HG02973 (cell line): ENCODE data around the gene RPS26.
"Not testable (repeated sequence)": the region's sequence is repeated elsewhere in the genome, so short reads cannot be mapped to it uniquely, and the experiment has no call there.

Experiments used
- ATAC-seq: cut with Tn5 transposase; IDR thresholded peaks from one replicate; pipeline ENCODE4 v1.9.1; 2021; ENCODE audit warnings: moderate library complexity; ENCODE audit not compliant: unreplicated experiment

The RPS26 gene

DNA sequence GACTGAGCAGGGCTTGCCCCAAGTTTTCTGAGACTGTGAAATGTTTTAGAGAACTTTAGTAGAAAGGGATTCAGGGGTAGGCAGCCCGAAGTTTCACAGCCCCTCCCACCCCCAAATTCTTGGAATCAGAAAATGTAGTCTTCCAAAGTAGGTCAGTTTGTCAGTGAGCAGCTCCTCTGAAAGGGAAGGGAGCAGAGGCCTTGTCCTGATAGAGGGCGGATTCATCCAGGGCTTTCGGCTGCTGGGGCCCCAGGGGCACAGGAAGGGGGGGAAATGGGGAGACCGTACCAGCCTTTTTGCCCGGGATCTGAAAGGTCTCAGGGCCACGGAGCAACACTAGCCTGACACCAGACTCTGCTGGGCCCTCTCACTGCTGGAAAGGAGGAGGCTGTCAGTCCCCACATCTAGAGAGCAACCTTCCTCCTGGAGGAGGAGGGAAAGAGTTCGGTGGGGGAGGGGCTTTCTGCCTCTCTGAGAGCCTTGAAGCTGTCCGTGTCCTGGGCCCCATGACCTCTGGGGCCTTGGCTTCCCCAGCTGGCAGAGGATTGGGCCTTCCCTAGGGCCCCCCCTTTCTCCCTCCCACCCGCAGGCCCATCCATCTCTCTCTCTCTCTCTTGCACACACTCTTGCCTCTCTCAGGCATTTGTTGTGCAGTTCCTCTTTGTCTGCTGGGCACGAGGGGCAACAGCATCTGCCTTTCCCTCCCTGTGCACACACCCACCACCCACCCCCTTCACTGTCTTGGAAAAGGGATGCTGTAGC is 21.1 kb upstream of the RPS26 start, which contains the start of gene IKZF4:
IKZF4 (plus strand) TSS at position 621 of the 762 bp plus-strand sequence. CDS start 451 bp downstream, outside the sequence.
- ATAC-seq: no peak

DNA sequence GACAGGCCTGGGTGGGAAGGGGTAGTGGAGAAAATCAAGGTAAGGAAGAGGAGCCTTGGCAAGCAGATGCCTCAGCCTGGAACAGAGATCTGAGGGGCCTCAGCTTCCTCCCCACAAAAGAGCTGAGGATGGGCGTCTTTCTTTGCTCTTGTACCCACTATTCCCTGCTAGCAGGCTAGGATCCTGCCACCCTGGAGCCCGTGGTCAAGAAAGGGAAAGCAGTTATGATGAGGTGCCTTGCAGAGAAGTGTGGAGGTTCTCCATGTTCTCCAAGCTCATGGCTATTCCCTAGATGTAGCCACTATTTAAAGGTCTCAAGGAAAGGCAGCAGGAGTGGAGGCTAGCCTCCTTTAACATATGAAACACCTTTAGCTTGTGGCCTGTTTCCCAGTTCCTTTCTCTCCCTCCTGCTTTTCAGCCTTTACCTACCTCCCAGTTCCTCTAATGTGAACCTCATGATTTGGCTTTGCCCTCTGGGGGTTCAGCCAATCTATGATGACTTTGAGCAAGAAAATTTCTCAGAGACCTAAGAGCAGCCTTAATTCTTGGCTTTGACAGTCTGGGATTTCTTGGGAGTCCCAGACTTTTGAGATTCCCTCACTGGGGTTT is 19.7 kb upstream of the RPS26 start:
- no peak for ATAC-seq

DNA sequence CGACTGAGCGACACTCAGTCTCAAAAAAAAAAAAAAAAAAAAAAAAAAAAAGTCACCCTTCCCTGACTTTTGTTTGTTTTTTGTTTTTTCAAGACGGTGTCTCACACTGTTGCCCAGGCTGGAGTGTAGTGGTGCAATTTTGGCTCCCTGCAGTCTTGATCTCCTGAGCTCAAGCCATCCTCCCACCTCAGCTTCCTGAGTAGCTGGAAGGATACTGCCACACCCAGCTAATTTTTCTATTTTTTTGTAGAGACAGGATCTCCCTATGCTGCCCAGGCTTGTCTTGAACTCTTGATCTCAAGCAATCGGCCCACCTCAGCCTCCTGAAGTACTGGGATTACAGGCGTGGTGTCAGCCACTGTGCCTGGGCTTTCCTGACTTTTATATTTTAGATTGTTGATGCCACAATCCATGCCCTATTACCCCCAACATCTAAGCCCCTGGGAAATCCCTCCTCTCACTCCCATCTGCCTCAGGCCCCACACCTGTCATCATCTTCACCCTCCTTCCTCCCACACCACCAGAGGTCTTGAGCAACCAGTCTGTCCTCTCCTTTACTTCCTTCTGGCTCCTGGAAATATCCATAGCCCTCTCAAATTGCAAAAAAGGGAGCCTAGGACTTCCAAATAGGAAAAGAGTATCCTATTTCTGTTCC is 13.1 kb upstream of the RPS26 start:
- ATAC-seq: no peak

DNA sequence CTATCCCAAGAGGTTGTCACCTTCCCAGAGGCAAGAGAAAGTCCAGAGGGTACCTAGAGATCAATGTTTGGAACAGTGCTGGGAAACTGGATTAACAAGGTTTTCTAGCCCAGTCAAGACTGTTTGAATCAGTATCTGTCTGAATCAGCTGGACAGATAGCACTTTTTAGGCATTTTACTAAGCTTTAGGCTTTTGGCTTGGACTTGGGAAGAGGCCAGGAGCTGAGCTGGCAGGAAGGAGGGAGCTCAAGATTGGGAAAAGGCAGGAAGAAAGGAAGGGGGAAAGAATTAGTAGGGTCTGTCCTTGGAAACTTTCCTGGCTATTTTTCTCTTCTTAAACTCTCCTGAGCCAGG is 12.6 kb upstream of the RPS26 start:
- no peak for ATAC-seq

DNA sequence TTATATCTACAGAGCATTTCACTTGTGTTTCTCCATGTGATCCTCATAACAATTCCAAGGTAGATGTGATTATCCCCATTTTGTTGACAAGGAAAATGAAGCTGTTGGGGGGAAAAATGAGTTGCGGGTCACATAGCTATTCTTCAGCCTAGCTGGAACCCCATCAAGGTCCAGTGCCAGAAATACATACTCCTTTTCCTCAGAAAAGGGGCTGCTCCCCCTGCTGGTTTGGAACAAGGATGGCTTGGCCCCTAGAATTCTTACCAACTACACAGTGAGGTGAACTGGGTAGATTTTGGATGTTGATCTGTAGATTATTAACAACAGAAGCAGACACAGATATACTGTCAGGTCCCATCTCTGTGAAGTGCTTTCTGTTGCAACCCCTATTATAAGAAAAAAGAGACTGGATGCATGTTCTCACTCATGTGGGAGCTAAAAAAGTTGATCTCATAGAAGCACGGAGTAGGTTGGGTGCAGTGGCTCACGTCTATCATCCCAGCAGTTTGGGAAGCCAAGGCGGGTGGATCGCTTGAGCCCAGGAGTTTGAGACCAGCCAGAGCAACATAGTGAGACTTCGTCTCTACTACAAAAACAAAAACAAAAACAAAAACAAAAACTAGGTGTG is 11.9 kb upstream of the RPS26 start:
- ATAC-seq: no peak

DNA sequence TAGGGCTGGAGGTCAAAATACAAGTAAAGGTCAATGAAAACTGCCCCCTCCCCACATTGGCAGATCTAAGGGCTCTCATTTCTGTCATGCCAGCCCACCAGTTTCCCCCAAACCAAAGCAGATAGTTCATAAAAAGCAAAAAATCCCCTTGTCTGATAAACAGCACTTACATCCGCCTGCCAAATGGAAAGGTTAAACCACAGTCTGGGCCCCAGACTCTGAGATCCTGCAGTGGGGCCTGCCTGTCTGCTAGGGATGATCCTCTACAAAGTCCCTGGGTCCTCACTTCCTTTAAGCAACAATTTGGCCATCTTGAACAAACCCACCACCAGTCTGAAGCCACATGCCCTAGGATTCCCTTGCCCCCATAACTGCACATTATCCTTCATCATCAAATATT is 9.7 kb upstream of the RPS26 start:
- no peak for ATAC-seq

DNA sequence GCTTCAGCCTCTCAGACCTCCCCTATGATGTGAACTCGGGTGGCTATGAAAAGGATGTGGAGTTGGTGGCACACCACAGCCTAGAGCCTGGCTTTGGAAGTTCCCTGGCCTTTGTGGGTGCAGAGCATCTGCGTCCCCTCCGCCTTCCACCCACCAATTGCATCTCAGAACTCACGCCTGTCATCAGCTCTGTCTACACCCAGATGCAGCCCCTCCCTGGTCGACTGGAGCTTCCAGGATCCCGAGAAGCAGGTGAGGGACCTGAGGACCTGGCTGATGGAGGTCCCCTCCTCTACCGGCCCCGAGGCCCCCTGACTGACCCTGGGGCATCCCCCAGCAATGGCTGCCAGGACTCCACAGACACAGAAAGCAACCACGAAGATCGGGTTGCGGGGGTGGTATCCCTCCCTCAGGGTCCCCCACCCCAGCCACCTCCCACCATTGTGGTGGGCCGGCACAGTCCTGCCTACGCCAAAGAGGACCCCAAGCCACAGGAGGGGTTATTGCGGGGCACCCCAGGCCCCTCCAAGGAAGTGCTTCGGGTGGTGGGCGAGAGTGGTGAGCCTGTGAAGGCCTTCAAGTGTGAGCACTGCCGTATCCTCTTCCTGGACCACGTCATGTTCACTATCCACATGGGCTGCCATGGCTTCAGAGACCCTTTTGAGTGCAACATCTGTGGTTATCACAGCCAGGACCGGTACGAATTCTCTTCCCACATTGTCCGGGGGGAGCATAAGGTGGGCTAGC is 7.0 kb upstream of the RPS26 start:
- no peak for ATAC-seq

DNA sequence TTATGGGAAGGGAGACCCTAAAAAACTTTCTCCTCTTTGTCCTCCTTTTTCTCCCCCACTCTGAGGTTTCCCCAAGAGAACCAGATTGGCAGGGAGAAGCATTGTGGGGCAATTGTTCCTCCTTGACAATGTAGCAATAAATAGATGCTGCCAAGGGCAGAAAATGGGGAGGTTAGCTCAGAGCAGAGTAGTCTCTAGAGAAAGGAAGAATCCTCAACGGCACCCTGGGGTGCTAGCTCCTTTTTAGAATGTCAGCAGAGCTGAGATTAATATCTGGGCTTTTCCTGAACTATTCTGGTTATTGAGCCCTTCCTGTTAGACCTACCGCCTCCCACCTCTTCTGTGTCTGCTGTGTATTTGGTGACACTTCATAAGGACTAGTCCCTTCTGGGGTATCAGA is 4.6 kb upstream of the RPS26 start:
- ATAC-seq: no peak

DNA sequence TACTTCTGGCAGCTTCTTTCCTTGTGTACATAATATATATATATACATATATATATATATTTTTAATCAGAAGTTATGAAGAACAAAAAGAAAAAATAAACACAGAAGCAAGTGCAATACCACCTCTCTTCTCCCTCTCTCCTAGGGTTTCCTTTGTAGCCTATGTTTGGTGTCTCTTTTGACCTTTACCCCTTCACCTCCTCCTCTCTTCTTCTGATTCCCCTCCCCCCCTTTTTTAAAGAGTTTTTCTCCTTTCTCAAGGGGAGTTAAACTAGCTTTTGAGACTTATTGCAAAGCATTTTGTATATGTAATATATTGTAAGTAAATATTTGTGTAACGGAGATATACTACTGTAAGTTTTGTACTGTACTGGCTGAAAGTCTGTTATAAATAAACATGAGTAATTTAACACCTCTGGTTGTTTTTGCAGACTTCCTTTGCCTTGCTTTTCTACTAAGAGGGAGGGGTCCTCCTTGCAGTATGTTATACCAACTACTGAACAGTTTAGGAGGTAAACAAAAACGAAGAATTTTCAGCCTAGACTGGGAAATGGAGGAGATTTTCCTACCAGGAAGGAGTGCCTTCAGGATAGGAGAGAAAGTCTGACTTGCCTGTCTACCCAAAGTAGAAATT is 3.6 kb upstream of the RPS26 start:
- ATAC-seq: no peak

DNA sequence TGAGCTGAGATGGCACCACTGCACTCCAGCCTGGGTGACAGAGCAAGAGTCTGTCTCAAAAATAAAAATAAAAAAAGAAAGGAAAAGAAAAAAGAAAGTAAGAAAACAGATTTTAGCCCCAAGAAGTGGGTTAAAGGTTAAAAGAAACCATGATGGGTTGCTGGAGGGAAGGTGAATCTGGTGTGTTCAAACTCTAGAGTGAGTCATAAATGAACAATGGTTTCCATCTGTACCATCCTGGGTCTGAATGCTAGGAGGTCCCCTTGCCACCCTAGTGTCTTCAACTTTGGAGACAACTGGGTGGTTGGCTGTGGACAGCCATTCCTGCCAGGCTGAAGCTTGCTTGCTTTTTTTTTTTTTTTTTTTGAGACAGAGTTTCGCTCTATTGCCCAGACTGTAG is 1.6 kb upstream of the RPS26 start:
- ATAC-seq: no peak

DNA sequence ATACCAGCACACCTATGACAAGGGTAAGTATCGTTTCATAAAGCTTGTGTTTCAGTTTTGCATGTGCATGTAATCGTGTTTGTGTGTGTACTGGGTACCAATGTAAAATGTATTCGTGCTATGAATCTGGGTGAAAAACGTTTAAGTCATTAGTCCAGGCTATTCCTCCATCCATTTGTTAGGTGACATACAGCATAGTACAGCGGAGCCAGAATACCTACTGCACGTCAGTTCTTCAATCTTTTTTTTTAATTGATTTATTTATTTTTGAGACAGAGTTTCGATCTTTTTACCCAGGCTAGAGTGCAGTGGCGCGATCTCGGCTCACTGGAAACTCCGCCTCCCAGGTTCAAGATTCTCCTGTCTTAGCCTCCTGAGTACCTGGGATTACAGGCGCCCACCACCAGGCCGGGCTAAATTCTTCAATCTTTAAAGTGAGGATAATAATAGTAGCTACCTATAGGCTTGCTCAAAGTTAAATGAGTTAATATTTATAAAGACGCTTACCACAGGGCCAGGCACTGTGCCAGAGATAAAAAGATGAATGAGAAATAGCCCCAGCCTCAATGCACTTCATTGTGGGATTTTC is 661 bp upstream of the RPS26 start:
- ATAC-seq: no peak

DNA sequence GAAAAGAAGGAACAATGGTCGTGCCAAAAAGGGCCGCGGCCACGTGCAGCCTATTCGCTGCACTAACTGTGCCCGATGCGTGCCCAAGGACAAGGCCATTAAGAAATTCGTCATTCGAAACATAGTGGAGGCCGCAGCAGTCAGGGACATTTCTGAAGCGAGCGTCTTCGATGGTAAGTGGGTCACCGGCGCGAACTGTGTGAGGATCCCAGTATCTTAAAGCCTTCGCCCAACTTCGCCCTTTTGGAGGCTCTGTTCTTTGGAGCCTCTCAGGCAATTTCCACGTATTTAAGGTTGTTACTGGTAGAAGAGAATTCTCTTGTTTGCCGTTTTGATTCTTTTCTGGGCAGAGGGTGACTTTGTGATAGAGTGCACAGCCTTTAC is 704 bp downstream of the RPS26 start:
- ATAC-seq: not testable (repeated sequence)

DNA sequence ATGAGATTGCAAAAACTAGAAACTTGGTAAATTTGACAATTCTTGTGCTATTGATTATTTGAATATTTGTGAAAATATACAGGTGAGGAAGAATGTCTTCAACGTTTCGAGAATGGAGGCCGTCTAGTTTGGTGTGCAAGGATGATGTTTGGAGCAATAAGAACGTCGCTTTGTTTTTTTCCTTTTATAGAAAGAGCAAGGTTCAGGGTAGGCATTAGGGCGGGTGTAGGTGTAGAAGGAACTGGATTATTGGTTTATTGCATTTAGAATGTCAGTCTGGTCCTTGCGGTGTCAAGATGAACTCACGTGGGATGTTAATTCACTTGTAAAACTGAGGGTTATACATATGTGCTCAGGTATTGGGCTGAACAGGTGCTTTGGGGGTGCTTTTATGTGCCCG is 1.1 kb downstream of the RPS26 start:
- ATAC-seq: no peak

DNA sequence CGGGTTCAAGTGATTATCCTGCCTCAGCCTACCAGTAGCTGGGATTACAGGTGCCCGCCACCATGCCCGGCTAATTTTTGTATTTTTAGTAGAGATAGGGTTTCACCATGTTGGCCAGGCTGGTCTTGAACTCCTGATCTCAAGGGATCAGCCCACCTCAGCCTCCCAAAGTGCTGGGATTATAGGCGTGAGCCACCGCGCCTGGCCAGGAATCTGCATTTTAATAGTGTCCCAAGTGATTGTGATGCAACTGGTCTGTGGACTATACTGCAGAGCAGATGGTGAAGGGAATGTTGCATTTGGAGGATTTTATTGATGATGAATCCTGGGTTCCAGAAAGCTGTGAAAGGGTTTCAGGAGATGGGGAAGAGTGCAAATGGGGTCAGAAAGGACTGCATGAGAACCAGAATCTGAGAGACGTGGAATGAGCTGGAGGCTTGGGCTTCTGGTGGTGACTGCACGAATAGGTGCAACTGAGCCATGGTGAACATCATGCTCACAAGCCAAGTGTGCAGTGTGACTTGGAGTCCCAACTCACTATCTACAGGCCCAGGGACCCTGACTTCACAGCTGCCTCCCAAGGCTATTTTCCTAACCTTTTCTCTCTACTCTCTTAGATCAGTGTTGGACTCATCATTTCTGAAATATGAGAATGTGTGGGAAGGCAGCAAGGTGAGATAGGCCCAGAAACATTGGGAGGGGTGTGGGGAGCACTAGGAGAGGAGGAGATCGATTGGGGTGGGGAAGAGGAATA is 4.5 kb downstream of the RPS26 start:
- ATAC-seq: no peak

DNA sequence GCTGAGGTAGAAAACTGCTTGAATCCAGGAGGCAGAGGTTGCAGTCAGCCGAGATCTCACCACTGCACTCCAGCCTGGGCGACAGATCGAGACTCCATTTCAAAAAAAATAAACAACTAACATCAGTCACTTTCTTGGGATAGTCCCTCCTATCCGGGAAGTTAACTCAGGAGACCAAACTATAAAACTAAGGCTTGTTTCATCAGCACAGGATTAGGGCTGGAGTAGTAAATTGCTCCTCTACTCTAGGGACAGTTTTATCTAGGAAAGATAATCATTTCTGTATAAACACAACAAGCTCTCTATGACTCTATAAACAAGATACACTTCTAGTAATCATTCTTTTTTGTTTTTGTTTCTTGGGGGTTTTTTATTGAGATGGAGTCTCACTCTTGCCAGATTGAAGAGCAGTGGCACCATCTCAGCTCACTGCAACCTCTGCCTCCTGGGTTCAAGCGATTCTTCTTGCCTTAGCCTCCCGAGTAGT is 11.7 kb downstream of the RPS26 start:
- no peak for ATAC-seq

DNA sequence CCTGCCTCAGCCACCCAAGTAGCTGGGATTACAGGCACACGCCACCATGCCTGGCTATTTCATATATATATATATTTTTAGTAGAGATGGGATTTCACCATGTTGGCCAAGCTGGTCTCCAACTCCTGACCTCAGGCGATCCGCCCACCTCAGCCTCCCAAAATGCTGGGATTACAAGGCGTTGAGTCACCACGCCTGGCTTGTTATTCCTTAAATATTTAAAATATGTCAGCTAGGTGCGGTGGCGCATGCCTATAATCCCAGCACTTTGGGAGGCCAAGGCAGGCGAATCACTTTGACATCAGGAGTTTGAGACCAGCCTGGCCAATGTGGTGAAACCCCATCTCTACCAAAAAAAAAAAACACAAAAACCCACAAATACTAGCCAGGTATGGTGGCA is 18.2 kb downstream of the RPS26 start:
- not testable (repeated sequence) for ATAC-seq

DNA sequence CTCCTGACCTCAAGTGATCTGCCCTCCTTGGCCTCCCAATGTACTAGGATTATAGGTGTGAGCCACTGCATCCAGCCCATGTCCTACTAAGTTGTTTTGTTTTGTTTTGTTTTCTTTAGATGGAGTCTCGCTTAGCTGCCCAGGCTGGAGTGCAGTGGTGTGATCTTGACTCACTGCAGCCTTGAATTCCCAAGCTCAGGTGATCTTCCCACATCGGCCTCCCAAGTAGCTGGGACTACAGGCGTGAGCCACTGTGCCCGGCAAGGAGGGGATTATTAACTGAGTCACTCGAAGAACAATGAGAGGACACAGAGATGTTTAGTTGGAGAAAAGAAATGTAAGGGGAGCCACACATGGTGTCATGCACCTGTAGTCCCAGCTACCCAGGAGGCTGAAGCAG is 20.3 kb downstream of the RPS26 start:
- no peak for ATAC-seq

DNA sequence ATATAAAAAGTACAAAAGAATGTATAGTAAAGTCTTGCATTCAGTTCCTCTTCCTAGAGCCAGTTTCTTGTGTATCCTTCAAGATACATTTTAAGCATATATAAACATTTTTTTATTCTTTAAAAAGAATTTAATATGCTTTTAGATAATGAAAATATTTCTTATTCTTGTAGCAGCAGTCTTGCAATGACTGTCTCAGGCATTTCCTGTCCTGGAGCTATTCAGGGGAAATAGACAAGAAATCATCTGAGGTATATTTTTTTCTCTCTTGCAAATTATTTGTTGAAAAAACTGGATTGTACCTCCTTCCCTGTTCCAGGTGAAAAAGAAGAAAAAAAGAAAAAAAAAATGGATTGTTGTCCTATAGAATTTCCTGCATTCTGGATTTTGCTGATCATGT is 21.3 kb downstream of the RPS26 start:
- no peak for ATAC-seq

DNA sequence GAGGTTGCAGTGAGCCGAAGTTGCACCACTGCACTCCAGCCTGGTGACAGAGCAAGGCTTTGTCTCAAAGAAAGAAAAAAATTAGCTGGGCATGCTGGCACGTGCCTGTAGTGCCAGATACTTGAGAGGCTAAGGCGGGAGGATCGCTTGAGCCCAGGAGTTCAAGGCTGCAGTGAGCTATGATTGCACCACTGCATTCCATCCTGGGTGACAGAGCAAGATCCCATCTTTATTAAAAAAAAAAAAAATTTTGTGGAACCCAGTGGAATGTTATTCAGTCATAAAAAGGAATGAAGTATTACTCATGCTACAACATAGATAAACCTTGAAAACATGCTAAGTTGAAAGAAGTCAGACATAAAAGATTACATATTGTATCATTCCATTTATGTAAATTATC is 29.9 kb downstream of the RPS26 start:
- no peak for ATAC-seq
